ENCODE results near the gene NUP205.

The NUP205 gene, protein sequence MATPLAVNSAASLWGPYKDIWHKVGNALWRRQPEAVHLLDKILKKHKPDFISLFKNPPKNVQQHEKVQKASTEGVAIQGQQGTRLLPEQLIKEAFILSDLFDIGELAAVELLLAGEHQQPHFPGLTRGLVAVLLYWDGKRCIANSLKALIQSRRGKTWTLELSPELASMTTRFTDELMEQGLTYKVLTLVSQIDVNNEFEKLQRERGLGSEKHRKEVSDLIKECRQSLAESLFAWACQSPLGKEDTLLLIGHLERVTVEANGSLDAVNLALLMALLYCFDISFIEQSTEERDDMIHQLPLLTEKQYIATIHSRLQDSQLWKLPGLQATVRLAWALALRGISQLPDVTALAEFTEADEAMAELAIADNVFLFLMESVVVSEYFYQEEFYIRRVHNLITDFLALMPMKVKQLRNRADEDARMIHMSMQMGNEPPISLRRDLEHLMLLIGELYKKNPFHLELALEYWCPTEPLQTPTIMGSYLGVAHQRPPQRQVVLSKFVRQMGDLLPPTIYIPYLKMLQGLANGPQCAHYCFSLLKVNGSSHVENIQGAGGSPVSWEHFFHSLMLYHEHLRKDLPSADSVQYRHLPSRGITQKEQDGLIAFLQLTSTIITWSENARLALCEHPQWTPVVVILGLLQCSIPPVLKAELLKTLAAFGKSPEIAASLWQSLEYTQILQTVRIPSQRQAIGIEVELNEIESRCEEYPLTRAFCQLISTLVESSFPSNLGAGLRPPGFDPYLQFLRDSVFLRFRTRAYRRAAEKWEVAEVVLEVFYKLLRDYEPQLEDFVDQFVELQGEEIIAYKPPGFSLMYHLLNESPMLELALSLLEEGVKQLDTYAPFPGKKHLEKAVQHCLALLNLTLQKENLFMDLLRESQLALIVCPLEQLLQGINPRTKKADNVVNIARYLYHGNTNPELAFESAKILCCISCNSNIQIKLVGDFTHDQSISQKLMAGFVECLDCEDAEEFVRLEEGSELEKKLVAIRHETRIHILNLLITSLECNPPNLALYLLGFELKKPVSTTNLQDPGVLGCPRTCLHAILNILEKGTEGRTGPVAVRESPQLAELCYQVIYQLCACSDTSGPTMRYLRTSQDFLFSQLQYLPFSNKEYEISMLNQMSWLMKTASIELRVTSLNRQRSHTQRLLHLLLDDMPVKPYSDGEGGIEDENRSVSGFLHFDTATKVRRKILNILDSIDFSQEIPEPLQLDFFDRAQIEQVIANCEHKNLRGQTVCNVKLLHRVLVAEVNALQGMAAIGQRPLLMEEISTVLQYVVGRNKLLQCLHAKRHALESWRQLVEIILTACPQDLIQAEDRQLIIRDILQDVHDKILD (N-terminal part only)

DNA sequence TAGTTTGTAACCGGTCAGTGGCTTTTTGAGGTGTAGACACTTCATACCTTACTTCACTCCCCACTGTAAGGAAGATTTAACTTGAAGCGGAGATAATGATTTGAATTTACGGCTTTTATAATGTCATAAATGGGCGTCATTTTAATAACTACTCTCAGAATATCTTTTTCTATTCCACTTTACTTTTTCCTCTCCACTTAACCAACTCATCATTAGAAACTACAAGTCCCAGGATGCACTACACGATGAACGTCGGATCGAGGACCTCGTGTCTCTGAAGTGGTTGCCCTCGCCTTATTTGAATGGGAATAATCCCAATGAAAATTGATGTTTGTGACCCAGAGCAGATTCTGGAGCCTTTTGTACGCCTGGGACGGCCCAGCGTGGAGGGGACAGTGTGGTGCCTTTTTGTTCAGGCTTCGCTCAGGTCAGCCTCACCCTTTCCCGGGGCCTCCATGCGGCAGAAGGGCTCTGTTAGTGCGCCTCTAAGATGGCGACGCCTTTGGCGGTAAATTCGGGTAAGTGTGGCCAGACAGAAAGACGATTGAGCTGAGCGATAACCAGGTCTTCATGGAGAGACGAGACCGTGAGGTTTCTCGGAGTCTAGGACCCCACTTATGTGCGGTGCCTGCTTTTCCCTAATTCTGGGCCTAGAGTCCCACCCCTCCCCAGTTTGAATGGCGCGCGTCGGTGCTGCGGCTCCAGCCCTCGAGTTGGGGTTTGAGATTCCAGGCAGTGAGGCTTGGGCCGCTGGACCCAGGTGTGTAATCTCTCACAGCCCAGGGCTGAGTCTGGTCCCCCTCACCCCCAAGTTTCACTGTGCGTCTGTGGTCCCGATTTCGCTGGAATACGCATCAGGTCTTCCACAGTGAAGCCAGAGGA, at the start of gene NUP205:
TSS of gene NUP205 (plus strand) at position 463 of the 882 bp plus-strand sequence. CDS start at position 491, 28 bp downstream.
- Mint-ChIP-seq H3K27ac (no peak within 1 kb of the TSS), H3K4me3 (no peak within 1 kb of the TSS), H3K9me3 (no peaks in the 10 kb centered on the region), H3K4me1 (peaks cover 17% of the 10 kb centered on the region), H3K36me3 (peaks cover 20% of the 10 kb centered on the region)
- peak; percentile 81 to 93 for DNase-seq (ENCODE audit: low spot score in 2 of 2)
- peak; percentile 90 for ATAC-seq

GRCh38 chr7:135508883-135509588, 48.7 kb upstream of the NUP205 start:
- peak; percentile 43 for ATAC-seq
- Mint-ChIP-seq H3K4me1 (no peaks in the 10 kb centered on the region), H3K27ac (no peak overlapping the region), H3K36me3 (peaks cover 8% of the 10 kb centered on the region), H3K4me3 (no peak overlapping the region), H3K9me3 (no peaks in the 10 kb centered on the region)
- DNase-seq (ENCODE audit: low spot score in 2 of 2) = peak; percentile 6 to 74

- no peak for ATAC-seq
- no peak for DNase-seq (ENCODE audit: low spot score in 2 of 2)
- Mint-ChIP-seq H3K4me1 (no peaks in the 10 kb centered on the region), H3K9me3 (no peaks in the 10 kb centered on the region), H3K36me3 (peaks cover 8% of the 10 kb centered on the region), H3K4me3 (no peak overlapping the region), H3K27ac (no peak overlapping the region)
Measured at GRCh38 chr7:135509589-135509838, 48.2 kb upstream of the NUP205 start.

- Mint-ChIP-seq H3K4me3 (no peak within 1 kb of the TSS), H3K27ac (no peak within 1 kb of the TSS), H3K4me1 (no peaks in the 10 kb centered on the region), H3K36me3 (peaks cover 4% of the 10 kb centered on the region), H3K9me3 (no peaks in the 10 kb centered on the region)
- ATAC-seq (peak; percentile 97), DNase-seq (ENCODE audit: low spot score in 2 of 2) (peak; percentile 80 to 92)
Measured at GRCh38 chr7:135509839-135510591, 47.7 kb upstream of the NUP205 start, which contains the start of gene CNOT4. CNOT4 (minus strand) TSS chr7:135510102; CDS start chr7:135438331, 71,771 bp downstream.

DNA sequence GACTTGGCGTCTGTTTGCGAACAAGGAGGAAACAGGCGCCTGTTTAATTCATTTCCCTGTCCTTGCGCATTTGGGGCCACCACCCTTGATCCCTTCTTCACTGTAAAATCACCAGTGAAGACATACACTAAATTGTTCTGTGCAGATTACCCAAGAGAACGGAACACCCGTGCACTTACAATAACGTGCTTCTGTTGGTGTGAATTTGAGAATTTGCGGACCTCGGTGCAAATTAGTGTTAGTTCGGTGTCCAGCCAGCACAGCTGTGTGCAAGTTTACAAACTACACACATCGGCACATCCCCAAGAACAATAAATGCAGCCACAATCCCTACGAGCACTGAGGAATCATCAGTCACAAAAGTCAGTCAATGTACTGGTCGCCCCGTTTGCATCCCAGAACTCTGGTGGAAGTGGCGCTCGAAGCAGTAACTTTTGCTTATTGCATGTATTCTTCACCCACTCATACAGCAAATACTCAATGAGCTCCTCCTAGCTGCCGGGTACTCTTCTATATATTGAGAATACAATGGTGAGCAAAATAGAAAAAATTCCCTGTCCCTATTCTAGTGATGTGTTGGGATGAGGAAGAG, 47.0 kb upstream of the NUP205 start:
- Mint-ChIP-seq H3K36me3 (no peaks in the 10 kb centered on the region), H3K27ac (no peak overlapping the region), H3K4me3 (no peak overlapping the region), H3K4me1 (no peaks in the 10 kb centered on the region), H3K9me3 (no peaks in the 10 kb centered on the region)
- DNase-seq (ENCODE audit: low spot score in 2 of 2) = no peak
- ATAC-seq = no peak

GRCh38 chr7:135512135-135512887, 45.4 kb upstream of the NUP205 start:
- peak; percentile 47 for ATAC-seq
- H3K4me1 Mint-ChIP-seq = no peaks in the 10 kb centered on the region

DNA sequence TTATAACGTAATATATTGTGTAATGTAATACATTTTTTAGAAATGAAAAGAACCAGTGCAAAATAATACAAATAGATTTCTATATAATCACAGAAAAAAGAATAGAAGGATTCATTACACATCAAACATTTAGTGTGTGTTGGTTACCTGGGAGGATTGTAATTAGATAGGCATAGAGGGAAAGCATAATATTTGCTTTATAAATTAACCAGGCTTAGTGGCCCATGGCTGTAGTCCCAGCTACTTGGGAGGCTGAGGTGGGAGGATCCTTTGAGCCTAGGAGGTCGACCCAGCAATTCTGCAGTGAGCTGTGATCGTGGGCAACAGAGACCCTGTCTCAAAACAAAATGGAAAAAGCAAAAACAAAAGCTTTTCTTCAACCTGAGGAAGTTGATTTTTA, 42.9 kb upstream of the NUP205 start:
- Mint-ChIP-seq H3K36me3 (no peaks in the 10 kb centered on the region), H3K4me3 (no peak overlapping the region), H3K4me1 (no peaks in the 10 kb centered on the region), H3K9me3 (no peaks in the 10 kb centered on the region), H3K27ac (no peak overlapping the region)
- DNase-seq (ENCODE audit: low spot score in 2 of 2) (no peak), ATAC-seq (no peak)

More at GRCh38 chr7:135512135-135512887, 45.4 kb upstream of the NUP205 start:
- no peak overlapping the region for H3K27ac Mint-ChIP-seq
- no peaks in the 10 kb centered on the region for H3K36me3 Mint-ChIP-seq
- no peak overlapping the region for H3K4me3 Mint-ChIP-seq
- no peaks in the 10 kb centered on the region for H3K9me3 Mint-ChIP-seq
- DNase-seq (ENCODE audit: low spot score in 2 of 2) = no peak

GRCh38 chr7:135517060-135517459, 40.7 kb upstream of the NUP205 start:
- Mint-ChIP-seq H3K36me3 (no peaks in the 10 kb centered on the region), H3K27ac (no peak overlapping the region), H3K9me3 (no peaks in the 10 kb centered on the region), H3K4me1 (no peaks in the 10 kb centered on the region), H3K4me3 (no peak overlapping the region)
- DNase-seq (ENCODE audit: low spot score in 2 of 2) (no peak), ATAC-seq (no peak)

- Mint-ChIP-seq H3K36me3 (no peaks in the 10 kb centered on the region), H3K4me3 (no peak overlapping the region), H3K4me1 (no peaks in the 10 kb centered on the region), H3K9me3 (no peaks in the 10 kb centered on the region), H3K27ac (no peak overlapping the region)
- no peak for DNase-seq (ENCODE audit: low spot score in 2 of 2)
- no peak for ATAC-seq
Measured at GRCh38 chr7:135518748-135519147, 39.0 kb upstream of the NUP205 start.

- H3K4me1 Mint-ChIP-seq = no peaks in the 10 kb centered on the region
- ATAC-seq = no peak
- DNase-seq (ENCODE audit: low spot score in 2 of 2) = no peak
- no peak overlapping the region for H3K4me3 Mint-ChIP-seq
- no peaks in the 10 kb centered on the region for H3K9me3 Mint-ChIP-seq
- no peaks in the 10 kb centered on the region for H3K36me3 Mint-ChIP-seq
- H3K27ac Mint-ChIP-seq = no peak overlapping the region
Measured at GRCh38 chr7:135519233-135519688, 38.5 kb upstream of the NUP205 start.

GRCh38 chr7:135519871-135520270, 37.8 kb upstream of the NUP205 start:
- Mint-ChIP-seq H3K27ac (no peak overlapping the region), H3K9me3 (no peaks in the 10 kb centered on the region), H3K4me1 (no peaks in the 10 kb centered on the region), H3K36me3 (no peaks in the 10 kb centered on the region), H3K4me3 (no peak overlapping the region)
- ATAC-seq = no peak
- DNase-seq (ENCODE audit: low spot score in 2 of 2) = no peak

DNA sequence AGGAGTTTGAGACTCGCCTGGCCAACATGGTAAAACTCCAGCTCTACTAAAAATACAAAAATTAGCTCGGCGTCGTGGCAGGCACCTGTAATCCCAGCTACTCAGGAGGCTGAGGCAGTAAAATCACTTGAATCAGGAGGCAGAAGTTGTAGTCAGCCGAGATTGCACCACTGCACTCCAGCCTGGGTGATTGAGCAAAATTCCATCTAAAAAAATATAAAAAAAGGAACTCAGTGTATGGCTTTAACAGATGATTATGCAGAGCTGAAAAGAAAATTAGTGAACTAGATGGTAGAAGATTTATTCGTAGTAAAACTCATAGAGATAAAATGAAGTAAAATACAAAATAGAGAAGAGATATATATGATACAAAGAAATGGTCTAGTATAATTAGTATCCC, 35.2 kb upstream of the NUP205 start:
- ATAC-seq (no peak), DNase-seq (ENCODE audit: low spot score in 2 of 2) (no peak)
- H3K4me1 Mint-ChIP-seq = no peaks in the 10 kb centered on the region
- H3K27ac Mint-ChIP-seq = no peak overlapping the region
- no peaks in the 10 kb centered on the region for H3K36me3 Mint-ChIP-seq
- no peak overlapping the region for H3K4me3 Mint-ChIP-seq
- H3K9me3 Mint-ChIP-seq = no peaks in the 10 kb centered on the region

Measured in stimulated activated effector memory CD8-positive, alpha-beta T cell treated with anti-CD3 and anti-CD28 coated beads, Interleukin-12 subunit alpha, Interleukin-12 subunit beta, amount 100 ng/mL, for 72 hours (primary cell).